Kidney (tissue), 14 donors: ENCODE measurements around the gene ATP5F1D. TPM values are rescaled to one million over a fixed set of nuclear protein-coding genes. Genes with fewer than 3 reads are reported as not detected.

Experiments used
- DNase-seq, 5 donors: peaks; one replicate each; pipeline ENCODE4 v3.0.0-alpha.2; 2013 to 2020
- FAIRE-seq: peaks from 2 replicates; lab custom pipeline; 2012; peaks lifted over from hg19 to GRCh38; lab: Jason Lieb, UNC
- H3K27ac ChIP-seq, 2 donors: one replicate each; pipeline ENCODE4 v1.7.0; 2013; ENCODE audit warnings: low read depth in 2 of 2, low read length in 2 of 2, inconsistent platforms in 1 of 2
- H3K27me3 ChIP-seq: one replicate; pipeline ENCODE4 v1.7.1; 2013; ENCODE audit warnings: low read length, inconsistent platforms; ENCODE audit not compliant: control insufficient read depth, insufficient read depth
- H3K36me3 ChIP-seq, 3 donors: one replicate each; pipeline versions ENCODE4 v1.7.0 to v1.7.1; 2013; ENCODE audit warnings: low read length in 3 of 3, control low read depth in 1 of 3, inconsistent platforms in 1 of 3; ENCODE audit not compliant: insufficient read depth in 3 of 3, control insufficient read depth in 2 of 3
- H3K4me1 ChIP-seq, 3 donors: one replicate each; pipeline versions ENCODE4 v1.7.0 to v1.7.1; 2013; ENCODE audit warnings: low read length in 3 of 3, inconsistent platforms in 1 of 3, low read depth in 1 of 3; ENCODE audit not compliant: control insufficient read depth in 2 of 3, insufficient read depth in 2 of 3
- H3K4me3 ChIP-seq, 3 donors: one replicate each; pipeline versions ENCODE4 v1.7.0 to v1.8.1; 2013; ENCODE audit warnings: low read length in 3 of 3, control low read depth in 1 of 3, inconsistent platforms in 1 of 3
- H3K9ac ChIP-seq, 3 donors: one replicate each; pipeline versions ENCODE4 v1.7.0 to v1.7.1; 2013; ENCODE audit warnings: low read length in 3 of 3, control low read depth in 1 of 3, inconsistent platforms in 1 of 3
- H3K9me3 ChIP-seq, 3 donors: one replicate each; pipeline versions ENCODE4 v1.7.0 to v1.7.1; 2013; ENCODE audit warnings: low read length in 3 of 3, control low read depth in 1 of 3, inconsistent platforms in 1 of 3; ENCODE audit not compliant: control insufficient read depth in 2 of 3, insufficient read depth in 1 of 3
- intact Hi-C: fragments of 100-400 bp; cut with DNase I; formaldehyde crosslinking; loops from one replicate; pipeline ENCODE4 v1.11.1; 2022
- polyA plus RNA-seq: library from polyadenylated mRNA; stranded (reverse); fragments of 350-450 nt; fragmentation: Illumina TruSeq; extraction: RNeasy Lipid Tissue Mini Kit (QIAGEN cat#74804); gene quantifications from one replicate; pipeline ENCODE4 v1.2.3, GENCODE V29; 2014; ENCODE audit warnings: low read depth, low replicate concordance; ENCODE audit not compliant: insufficient read depth
- total RNA-seq: library from RNA; stranded (reverse); fragmentation: NEBNext Ultra II Directional; extraction: Animal tissue kit (Norgen Biotek cat#: 25700); gene quantifications from one replicate; pipeline ENCODE4 v1.2.1, GENCODE V29; 2021
- TF ChIP-seq, protein P1 (sequence below): IDR thresholded peaks from 3 replicates; pipeline ENCODE4 v1.5.1; 2012; ENCODE audit warnings: mild to moderate bottlenecking, moderate library complexity, borderline replicate concordance; ENCODE audit not compliant: insufficient read depth; ENCODE audit errors: extremely low read depth
- donor health status: control.
- donor health status: control.
- donor health status: control.
- donor health status: control.
- donor health status: control.
- donor health status: DM: yes; HTN: yes; CAD: no.
- donor health status: Normal renal cell carcinoma (clear cell type).

ATP5F1D gene
- total and polyA plus RNA-seq, 2 donors from 2014 or later = 183 to 641 TPM

DNA sequence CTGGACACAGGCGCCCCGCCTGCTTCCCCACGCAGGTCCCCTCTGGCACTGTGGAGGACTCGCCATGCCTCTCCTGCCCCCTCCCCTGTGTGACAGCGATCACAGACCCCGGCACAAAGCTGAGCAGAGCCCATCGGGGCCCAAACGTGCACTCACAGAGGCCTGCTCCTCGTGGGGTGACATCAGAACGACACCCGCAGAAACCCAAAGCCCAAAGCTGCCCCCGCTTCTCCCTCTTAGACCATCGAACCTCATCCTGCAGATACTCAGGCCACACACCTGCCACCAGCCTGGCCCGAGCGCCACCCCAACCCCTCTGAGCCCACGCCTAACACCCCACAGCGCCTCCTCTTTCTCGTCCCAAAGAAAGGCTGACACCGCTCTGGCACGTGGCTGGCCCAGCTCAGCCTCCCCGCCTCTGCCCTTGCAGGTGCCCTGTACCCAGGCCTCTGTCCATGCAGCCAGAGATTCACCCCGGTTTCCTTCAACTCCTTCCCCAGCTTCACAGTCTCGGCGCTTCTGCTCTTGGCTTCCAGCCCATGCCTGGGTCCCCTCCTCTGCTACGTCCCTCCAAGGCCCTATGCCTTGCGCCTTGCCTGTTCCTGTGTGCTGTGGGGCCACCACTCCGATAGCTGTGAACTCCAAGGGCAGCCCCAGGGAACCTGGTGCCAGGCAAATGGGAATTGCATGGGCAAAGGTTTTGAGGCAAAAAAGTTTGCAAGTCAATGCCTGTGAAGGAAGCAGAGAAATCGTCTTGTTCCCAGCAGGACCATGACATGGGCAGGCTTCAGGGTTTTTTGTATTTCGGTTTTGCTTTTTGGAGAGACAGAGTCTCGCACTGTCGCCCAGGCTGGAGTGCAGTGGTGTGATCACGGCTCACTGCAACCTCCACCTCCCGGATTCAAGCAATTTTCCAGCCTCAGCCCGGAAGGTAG, 2.9 kb upstream of the ATP5F1D start:
- Histone ChIP-seq H3K27me3 (no peaks in the 10 kb centered on the region), H3K4me1 (peaks cover 0 to 18% (median 10%) of the 10 kb centered on the region in 3 donors), H3K4me3 (no peak overlapping the region), H3K36me3 (no peaks in the 10 kb centered on the region), H3K27ac (peak overlapping the region; percentile 43 to 51), H3K9me3 (no peaks in the 10 kb centered on the region), H3K9ac (no peak overlapping the region)
- TF ChIP-seq, protein P1, sequence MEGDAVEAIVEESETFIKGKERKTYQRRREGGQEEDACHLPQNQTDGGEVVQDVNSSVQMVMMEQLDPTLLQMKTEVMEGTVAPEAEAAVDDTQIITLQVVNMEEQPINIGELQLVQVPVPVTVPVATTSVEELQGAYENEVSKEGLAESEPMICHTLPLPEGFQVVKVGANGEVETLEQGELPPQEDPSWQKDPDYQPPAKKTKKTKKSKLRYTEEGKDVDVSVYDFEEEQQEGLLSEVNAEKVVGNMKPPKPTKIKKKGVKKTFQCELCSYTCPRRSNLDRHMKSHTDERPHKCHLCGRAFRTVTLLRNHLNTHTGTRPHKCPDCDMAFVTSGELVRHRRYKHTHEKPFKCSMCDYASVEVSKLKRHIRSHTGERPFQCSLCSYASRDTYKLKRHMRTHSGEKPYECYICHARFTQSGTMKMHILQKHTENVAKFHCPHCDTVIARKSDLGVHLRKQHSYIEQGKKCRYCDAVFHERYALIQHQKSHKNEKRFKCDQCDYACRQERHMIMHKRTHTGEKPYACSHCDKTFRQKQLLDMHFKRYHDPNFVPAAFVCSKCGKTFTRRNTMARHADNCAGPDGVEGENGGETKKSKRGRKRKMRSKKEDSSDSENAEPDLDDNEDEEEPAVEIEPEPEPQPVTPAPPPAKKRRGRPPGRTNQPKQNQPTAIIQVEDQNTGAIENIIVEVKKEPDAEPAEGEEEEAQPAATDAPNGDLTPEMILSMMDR = no peak
- DNase-seq (peak in 1 of 5 donors; percentile 64), FAIRE-seq (no peak)
- intact Hi-C loops = no loop called here

DNA sequence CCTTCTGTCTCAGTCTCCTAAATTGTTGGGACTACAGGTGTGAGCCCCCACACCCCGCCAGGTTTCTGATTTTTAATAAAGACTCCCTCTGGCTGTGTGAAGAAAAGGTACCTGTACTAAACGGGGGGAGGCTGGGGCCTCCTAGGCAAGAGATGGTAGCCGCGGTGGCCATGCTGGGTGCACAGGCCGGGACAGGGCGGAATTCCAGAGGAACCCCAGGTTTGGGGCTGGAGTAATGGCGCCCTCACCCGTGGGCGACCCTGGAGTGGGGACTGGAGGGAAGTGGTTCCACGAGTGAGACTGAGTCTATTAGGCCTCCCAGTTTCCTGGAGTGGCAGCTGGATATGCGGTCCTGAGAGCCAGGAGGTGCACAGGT, 2.1 kb upstream of the ATP5F1D start:
- H3K9me3 ChIP-seq = no peaks in the 10 kb centered on the region
- no peaks in the 10 kb centered on the region for H3K27me3 ChIP-seq
- peak overlapping the region in 1 of 3 donors; percentile 69 for H3K9ac ChIP-seq
- FAIRE-seq = no peak
- TF ChIP-seq, protein P1 = no peak
- H3K27ac ChIP-seq = peak overlapping the region; percentile 92 to 95
- no peaks in the 10 kb centered on the region for H3K36me3 ChIP-seq
- DNase-seq = no peak
- peaks cover 0 to 26% (median 13%) of the 10 kb centered on the region in 3 donors for H3K4me1 ChIP-seq
- intact Hi-C loops = no loop called here
- H3K4me3 ChIP-seq = no peak overlapping the region

DNA sequence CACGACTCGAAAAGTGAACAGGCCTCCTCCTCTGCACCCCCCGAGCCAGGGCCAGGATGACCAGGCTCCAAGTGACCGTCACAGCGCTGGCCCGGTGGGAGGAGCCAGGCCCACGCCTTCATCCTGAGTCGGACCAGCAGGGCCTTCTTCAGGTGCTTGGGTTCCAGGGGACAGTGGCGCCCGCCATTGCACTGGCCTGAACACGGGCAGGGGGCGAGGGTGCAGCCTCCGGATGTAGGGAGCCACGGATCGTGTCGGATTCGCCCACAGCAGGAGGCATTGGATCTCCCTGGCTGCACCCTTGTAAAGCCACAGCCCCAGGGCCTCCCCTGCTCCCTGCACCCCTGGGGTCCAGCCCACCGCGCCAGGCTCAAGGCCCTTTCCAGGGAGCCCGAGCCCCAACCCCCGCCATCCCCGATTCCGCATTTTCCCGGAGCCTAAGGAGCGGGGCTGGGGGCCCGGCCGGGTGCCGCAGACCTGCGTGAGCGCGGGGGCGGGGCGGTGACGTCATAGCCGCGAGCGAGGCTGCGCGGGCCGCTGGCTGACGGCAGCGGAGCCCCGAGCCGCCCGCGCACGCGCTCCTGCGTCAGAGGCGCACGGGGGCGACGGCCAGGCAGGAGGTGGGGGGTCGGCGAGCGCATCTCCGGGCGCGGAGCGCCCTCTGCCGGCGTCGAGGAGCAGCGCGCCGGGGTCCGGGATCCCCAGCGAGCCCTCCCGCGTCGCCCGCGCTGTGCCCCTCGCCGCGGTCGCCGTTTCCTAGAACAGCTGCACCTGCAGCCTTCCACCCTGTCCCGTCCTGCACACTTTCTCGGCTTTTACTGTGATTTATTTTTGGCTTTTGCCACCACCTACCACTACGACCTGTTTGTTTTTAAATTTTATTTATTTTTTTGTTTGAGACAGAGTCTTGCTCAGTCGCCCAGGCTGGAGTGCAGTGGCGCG, 1.5 kb upstream of the ATP5F1D start:
- H3K9ac ChIP-seq = peak overlapping the region in 1 of 3 donors; percentile 69
- peak; percentile 90 to 96 (median 95) for DNase-seq
- intact Hi-C loops = no loop called here
- peak overlapping the region; percentile 92 to 95 for H3K27ac ChIP-seq
- H3K4me3 ChIP-seq = peak overlapping the region in 1 of 3 donors; percentile 37
- no peak for FAIRE-seq
- TF ChIP-seq, protein P1 = peak; percentile 74
- H3K27me3 ChIP-seq = no peaks in the 10 kb centered on the region
- H3K4me1 ChIP-seq = peaks cover 0 to 28% (median 19%) of the 10 kb centered on the region in 3 donors
- no peaks in the 10 kb centered on the region for H3K9me3 ChIP-seq
- no peaks in the 10 kb centered on the region for H3K36me3 ChIP-seq
